ENCODE measurements around the gene NEUROD2.

GRCh38 chr17:39640591-39641031 lies 32.9 kb upstream of the NEUROD2 start:
- TF ChIP-seq ZNF274 (IDR thresholded peaks at IDR 0.05; ENCODE audit: low read depth, low read length) (no peak), YY1 (IDR thresholded peaks at IDR 0.05; ENCODE audit: insufficient read depth, insufficient read length) (no peak), SUZ12 (IDR thresholded peaks at IDR 0.05; ENCODE audit: extremely low read depth, insufficient read depth, insufficient read length) (no peak)
